NCI-H1417 treated with DMSO at 0.1 percent for 48 hours (cell line): Measurements from ENCODE around the gene LRP1B.

Experiments
- DNase-seq: peaks from one replicate; lab custom pipeline; 2025; lab: John Stamatoyannopoulos, UW

Gene LRP1B

DNA sequence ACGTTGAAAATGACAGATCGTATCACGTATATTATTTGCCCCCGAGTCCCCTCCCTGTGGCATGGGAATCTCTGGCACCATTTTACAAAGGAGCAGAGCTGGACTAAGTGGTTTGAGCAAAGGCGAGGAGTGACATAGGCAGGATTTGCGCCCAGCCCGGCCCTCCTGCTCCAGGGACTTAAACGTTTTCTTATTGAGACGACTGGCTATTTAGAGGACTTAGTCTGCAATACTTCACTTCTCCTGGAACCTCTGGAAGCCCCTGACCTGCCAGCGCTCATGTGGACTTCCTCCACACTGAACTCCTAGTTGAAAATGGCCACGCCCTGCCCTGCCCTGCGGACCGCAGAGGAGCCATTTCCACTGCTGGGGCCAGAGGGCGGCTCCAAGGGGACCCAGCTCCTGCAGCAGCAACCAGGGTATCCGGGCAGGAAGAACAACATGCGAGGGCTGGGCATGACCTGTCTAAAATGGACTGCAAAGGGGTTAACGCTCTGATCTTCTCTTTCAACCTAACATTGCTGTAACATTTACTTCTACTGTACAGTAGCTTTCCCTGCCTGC is 690.7 kb downstream of the LRP1B start:
- DNase-seq: no peak

DNA sequence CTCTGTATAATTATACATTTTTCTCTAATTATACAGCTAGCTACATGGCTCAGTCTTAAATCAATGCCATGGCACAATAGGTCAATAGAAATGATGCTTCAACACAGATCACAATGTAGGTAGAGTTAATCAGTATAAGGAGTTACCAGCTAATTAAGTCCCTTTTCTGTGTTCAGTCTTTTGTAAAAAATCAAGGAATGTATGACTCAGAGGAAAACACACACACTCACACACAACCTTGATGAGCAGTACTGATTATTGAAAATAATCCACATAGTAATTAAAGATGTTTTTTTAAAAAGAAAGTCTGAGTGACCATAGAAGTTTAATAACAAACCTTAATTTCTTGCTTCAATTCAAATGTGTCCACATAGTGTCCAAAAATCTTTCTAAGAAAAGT is 691.3 kb downstream of the LRP1B start:
- no peak for DNase-seq

DNA sequence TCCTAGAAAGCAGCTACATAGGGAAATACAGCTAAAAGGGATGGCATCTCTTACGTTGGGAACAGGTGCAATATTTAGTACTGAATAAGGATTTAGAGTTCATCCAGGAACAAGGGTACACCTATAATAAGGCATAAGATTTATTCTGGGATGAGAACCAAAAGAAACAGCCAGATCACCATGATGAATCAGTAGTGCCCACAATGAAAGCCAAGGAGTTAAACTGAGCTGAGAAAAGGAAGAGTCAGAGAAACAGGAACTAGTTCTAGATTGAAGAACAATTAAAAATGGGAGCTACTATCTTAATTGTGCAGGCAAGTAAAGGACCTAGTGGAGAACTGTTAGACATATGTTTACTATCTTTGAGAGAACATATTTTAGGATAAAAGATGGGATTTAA is 692.3 kb downstream of the LRP1B start:
- DNase-seq: no peak

GRCh38 chr2:141437521-141437920 is 693.3 kb downstream of the LRP1B start:
- DNase-seq: no peak

- DNase-seq: no peak
Observed at GRCh38 chr2:141423124-141423523, 707.7 kb downstream of the LRP1B start.

- DNase-seq: no peak
Observed at GRCh38 chr2:141417246-141417797, 713.5 kb downstream of the LRP1B start.

GRCh38 chr2:141411419-141411818 is 719.4 kb downstream of the LRP1B start:
- DNase-seq: no peak

DNA sequence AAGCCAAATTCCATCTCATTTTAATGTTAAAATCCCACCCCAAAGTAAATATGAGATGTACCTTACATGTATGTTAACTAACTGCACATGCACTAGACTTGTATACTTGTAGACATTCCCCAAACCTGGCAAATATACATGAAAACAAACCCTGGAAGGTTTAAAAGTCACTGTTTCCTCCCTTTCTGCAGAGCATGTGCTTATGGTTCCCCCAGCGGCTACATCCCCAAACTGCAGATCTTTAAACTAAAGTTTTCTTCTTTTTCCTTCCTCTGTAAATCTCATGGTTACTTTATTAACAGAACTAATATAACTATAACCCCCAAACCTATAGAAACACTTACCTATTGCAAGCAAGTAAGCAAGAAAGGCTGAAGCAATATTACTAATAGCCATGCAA is 731.5 kb downstream of the LRP1B start:
- DNase-seq: no peak

DNA sequence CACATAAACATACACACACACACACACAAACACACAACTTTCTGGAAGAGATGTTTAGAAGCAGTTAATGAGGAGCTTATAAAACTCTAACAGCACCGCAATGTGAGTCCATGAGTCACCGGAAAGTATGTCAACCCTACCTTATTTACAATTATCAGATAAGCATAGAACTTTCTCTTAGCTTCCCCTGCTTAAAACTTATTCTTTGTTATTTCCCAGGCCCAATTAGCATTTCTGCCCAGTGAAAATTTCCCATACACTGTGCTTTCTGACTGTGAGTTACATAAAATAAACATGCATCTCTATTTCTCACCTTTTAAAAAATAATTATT is 737.6 kb downstream of the LRP1B start:
- DNase-seq: no peak

DNA sequence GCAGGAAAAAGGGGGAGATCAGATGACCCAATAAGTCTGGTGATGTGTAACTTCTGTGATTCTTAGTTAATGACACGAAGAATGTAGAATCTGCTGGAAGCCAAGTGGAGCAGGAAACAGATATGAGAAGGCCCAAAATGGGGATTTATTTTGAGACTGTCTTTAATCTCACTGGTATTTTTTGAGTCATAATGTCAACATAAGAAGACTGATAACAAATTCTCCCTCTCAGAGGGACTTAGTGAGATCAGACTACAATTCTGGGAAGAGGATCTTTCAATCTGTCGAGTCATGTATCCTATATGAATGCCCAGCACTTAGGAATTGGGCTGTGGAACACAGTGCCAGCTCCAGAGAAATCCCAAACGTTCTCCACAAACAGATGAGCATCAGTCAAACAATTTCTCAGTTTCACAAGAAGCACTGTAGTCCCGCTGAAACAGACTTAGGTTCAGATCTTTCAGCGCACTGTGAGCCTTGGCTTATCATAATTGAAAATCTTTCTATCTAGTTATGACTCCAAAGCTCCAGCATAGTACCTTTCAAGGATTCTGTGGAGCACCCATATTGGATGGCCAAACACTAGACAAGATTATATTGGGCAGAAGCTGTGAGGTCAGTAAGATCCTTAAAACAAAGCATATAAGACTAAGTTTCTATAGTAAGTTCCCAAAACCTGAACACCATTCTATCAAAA is 738.2 kb downstream of the LRP1B start:
- no peak for DNase-seq

GRCh38 chr2:141386168-141386567 is 744.6 kb downstream of the LRP1B start:
- no peak for DNase-seq

DNA sequence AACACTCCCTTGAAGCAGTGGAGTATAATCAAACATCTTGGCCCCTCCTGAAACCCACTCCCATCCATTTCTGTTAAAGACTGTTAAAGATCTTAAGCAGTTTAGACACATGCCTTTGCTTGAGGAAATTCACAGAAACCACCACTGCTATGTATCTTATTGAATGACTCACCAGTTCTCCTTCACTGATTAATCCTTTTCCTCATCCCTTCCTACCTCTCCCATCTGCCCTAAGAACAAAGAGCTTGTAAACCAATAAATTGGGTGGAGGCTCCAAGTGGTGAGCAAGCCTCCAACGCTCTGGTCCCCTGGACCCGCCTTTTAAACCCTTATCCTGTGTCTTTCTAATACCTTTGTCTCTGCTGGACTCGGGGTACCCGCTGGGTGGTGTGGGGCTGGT is 746.1 kb downstream of the LRP1B start:
- no peak for DNase-seq

DNA sequence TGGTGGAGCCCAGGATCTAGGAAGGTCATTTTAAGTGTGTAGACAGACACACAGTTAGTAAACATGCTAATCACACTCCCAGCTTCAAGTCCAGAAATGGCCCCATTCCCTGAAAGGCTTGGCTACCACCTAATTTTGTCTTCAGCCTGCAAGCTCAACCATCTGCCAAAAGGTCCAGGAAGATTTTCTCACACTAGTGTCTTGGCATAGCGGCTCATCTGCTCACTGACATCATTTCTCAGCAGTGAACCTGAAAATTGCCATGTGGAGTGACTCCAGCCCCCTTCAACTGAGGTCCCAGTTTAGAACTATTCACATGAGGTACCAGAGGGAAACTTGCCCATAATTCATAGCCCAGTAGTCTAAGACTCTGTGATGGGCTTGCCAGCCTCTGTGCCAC is 748.9 kb downstream of the LRP1B start:
- no peak for DNase-seq

- DNase-seq: no peak
Observed at GRCh38 chr2:141380008-141380979, 750.5 kb downstream of the LRP1B start.

- no peak for DNase-seq
Observed at GRCh38 chr2:141364821-141365220, 766.0 kb downstream of the LRP1B start.

DNA sequence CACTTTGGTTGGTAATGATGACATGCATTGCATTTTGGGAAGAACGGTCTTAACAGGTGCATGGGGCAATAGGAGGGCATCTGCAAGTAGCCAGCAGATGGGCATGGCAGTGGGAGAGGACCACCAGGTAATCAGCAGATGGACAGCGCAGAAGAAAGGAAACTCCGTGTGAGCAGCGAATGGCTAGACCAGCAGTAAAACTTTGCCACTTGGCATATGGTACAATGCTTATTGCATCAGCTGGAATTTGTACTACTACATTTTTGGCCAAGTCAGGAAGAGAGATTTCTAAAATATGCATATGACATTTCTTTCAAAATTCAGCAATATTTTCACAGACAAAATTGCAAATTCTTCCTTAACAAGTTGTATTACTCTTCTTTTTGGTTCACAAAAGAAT is 768.5 kb downstream of the LRP1B start:
- no peak for DNase-seq

- no peak for DNase-seq
Observed at GRCh38 chr2:141348481-141348880, 782.3 kb downstream of the LRP1B start.

DNA sequence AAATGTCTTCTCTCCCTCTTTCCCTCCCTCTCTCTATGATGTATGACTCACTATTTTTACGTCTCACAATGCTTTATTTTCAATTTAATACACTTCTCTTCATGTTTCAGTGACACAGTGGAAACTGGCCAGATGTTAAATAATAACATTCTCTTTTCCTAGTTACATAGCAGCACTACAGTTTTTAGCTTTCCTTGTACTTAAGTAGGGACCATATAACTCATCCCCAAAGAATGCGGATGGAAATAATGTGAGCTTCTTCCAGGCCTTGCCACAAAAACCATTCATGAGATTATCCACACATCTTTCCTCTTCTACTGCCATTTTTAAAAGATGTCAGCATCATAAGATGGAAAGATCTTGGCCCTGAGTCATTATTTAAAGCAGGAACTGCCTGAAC is 789.4 kb downstream of the LRP1B start:
- no peak for DNase-seq

DNA sequence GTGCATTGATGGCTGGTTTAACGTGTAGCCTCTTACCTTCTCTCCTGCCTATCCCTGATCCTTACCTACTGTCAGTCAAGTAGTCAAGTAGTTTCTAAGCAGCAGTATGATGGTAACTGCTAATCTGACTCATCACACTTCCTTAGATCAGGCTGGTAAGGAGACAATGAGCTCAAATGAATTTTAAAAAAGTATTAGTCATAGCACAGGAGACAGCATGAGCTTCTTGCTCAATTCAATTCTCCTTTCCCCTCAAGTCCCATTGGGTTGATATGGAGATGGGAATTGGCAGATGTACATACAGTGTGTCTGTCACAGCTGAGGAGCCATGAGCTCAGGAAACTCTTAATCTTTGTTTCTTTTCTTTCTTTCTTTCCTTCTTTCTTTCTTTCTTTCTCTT is 799.7 kb downstream of the LRP1B start:
- no peak for DNase-seq

- no peak for DNase-seq
Observed at GRCh38 chr2:141329964-141330363, 800.9 kb downstream of the LRP1B start.

GRCh38 chr2:141323571-141323970 is 807.2 kb downstream of the LRP1B start:
- no peak for DNase-seq

- DNase-seq: no peak
Observed at GRCh38 chr2:141317986-141318385, 812.8 kb downstream of the LRP1B start.

DNA sequence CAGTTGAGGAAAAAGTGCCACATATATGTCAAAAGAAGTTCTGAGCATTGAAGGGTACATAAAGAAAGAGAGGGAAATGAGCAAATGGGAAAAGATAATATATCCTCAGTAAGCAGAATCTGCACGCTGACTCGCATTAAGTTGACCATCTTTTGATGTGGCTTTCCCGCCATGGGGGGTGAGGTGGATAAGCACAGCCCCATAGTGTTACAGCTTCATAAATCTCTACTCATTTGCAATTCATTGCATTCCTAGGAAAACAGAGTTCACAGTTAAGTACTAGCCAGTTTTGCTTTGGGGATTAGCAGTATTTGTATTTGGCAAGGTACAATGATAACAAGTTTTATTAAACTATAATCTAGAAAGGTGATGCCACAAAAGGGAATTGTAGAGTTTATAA is 814.2 kb downstream of the LRP1B start:
- DNase-seq: no peak
